ENCODE results near the gene STOM.

DNA sequence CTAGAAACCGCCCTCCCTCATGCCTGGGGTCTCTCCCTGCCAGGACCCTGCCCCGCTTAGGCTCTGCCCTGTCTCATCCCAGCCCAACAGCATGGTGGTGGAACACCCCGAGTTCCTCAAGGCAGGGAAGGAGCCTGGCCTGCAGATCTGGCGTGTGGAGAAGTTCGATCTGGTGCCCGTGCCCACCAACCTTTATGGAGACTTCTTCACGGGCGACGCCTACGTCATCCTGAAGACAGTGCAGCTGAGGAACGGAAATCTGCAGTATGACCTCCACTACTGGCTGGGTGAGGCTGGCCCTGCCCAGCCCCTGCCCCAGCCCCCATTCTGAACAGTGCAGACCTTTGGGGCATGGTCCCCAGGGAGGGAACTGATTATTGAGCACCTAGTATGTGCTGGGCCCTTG, 68.2 kb downstream of the STOM start:
- TF ChIP-seq, protein P1, sequence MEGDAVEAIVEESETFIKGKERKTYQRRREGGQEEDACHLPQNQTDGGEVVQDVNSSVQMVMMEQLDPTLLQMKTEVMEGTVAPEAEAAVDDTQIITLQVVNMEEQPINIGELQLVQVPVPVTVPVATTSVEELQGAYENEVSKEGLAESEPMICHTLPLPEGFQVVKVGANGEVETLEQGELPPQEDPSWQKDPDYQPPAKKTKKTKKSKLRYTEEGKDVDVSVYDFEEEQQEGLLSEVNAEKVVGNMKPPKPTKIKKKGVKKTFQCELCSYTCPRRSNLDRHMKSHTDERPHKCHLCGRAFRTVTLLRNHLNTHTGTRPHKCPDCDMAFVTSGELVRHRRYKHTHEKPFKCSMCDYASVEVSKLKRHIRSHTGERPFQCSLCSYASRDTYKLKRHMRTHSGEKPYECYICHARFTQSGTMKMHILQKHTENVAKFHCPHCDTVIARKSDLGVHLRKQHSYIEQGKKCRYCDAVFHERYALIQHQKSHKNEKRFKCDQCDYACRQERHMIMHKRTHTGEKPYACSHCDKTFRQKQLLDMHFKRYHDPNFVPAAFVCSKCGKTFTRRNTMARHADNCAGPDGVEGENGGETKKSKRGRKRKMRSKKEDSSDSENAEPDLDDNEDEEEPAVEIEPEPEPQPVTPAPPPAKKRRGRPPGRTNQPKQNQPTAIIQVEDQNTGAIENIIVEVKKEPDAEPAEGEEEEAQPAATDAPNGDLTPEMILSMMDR (conservative IDR thresholded peaks at IDR 0.05): no peak
- no peak for TF ChIP-seq ZFX (IDR thresholded peaks at IDR 0.05)

Data from C4-2B (cell line).